ENCODE results near the gene NOVA2.

Gene NOVA2

DNA sequence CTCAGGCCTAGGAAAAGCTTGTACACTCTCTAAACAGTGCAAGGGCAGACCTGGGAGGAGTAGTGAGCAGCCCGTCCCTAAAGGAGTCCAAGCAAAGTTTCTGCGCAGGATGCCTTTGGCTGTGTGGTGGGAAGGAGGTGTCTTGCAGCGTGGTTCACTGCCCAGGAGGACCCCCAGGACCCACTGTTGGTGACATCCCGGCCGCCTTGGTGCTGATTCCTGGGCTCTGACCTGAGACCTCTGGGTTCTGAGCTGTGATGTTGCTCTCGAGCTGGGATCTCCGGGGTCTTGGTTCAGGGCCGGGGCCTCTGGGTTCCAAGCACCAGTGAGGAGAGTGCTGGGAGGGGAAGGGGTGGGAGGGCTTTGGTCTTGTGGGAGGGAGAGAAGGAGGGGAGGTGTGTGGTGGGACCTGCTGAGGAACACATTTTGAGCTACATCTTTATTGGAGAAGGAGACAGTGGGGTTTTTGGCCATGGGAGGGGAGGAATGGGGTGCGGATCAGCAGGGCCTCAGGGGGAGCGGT lies 45.1 kb upstream of the NOVA2 start:
- TF ChIP-seq, protein P1, sequence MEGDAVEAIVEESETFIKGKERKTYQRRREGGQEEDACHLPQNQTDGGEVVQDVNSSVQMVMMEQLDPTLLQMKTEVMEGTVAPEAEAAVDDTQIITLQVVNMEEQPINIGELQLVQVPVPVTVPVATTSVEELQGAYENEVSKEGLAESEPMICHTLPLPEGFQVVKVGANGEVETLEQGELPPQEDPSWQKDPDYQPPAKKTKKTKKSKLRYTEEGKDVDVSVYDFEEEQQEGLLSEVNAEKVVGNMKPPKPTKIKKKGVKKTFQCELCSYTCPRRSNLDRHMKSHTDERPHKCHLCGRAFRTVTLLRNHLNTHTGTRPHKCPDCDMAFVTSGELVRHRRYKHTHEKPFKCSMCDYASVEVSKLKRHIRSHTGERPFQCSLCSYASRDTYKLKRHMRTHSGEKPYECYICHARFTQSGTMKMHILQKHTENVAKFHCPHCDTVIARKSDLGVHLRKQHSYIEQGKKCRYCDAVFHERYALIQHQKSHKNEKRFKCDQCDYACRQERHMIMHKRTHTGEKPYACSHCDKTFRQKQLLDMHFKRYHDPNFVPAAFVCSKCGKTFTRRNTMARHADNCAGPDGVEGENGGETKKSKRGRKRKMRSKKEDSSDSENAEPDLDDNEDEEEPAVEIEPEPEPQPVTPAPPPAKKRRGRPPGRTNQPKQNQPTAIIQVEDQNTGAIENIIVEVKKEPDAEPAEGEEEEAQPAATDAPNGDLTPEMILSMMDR (IDR thresholded peaks at IDR 0.05; ENCODE audit: extremely low read depth, missing control alignments), result no peak
- DNase-seq (ENCODE audit: low spot score), result no peak

DNA sequence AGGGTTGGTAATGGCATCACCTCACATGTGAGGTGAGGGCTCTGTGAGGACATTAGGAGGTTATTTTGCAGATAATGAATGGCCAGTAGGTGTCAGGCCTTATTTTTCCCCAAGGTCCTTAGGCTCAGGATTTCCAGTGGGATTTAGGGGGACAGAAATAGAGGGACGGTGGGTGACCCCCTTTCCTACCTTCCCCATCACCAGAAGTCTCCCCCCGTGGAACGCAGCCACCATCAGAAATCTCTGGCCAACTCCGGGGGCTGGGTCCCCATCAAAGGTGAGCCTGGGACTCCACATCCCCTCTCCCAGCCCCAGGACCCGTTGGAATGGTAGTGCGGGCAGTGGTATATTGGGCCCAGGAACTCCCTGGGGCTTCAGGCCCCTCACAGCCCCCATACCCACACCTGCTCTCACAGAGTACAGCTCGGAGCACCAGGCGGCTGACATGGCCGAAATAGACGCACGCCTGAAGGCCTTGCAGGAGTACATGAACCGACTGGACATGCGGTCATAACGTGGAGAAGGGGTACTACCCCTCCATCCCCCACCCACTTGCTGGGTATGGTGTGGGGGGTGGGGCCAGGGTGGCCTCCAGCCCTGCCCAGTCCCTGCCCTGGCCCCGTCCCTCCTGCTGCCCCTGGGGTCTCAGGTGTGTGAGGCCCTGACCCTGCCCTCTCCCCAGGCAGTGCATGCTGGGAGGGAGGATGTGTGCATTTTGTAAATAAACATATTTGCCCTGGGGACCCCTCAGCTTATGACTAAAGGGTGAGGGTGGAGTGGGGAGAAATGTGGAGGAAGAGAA lies 44.4 kb upstream of the NOVA2 start:
- TF ChIP-seq, protein P1 (IDR thresholded peaks at IDR 0.05; ENCODE audit: extremely low read depth, missing control alignments), result no peak
- DNase-seq (ENCODE audit: low spot score), result no peak

DNA sequence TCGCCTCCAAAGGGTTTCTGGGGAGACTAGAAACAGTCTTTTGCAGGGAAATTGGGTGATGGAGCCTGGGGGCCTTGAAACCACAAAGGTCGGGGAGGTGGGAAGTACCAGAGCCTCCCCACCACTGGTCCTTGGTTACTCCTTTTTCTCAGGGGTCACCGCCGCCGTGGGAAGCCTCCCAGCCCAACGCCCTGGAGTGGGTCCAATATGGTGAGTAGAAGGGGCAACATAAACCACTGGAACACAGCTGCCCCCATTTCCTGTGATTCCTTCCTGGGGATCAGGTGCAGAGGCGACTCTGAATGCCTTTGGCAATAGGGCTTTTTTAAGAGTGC lies 43.4 kb upstream of the NOVA2 start:
- DNase-seq (ENCODE audit: low spot score), result no peak
- TF ChIP-seq, protein P1 (IDR thresholded peaks at IDR 0.05; ENCODE audit: extremely low read depth, missing control alignments), result no peak

DNA sequence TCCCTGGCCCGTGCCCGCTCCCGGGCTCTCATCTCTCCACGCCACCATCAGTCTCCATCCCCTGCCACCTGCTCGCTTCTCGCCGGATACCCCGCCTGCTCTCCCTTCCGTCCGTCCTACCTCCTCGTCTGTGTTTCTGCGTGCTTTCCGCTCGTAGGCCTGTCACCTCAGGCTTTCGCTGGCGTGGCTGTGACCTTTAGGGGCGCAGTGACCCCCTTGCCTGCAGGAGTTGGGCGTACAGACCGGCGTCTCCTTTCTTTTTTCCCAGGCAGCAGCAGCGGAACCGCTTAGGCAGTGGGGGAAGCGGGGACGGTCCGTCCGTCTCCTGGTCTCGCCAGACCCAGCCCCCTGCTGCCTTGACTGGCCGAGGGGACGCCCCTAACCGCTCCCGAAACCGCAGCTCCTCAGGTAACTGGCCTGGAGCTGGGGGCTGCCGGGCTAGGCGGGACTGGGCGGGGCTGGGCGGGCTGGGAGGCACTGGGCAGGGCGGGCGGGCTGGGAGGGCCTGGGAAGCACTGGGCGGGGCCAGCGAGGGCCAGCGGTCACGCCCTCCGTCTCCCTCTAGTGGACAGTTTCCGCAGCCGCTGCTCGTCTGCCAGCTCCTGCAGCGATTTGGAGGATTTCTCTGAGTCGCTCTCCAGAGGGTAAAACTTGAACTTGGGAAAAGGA lies 42.9 kb upstream of the NOVA2 start:
- peak; percentile 93 for DNase-seq (ENCODE audit: low spot score)
- TF ChIP-seq, protein P1 (IDR thresholded peaks at IDR 0.05; ENCODE audit: extremely low read depth, missing control alignments), result peak; percentile 86

DNA sequence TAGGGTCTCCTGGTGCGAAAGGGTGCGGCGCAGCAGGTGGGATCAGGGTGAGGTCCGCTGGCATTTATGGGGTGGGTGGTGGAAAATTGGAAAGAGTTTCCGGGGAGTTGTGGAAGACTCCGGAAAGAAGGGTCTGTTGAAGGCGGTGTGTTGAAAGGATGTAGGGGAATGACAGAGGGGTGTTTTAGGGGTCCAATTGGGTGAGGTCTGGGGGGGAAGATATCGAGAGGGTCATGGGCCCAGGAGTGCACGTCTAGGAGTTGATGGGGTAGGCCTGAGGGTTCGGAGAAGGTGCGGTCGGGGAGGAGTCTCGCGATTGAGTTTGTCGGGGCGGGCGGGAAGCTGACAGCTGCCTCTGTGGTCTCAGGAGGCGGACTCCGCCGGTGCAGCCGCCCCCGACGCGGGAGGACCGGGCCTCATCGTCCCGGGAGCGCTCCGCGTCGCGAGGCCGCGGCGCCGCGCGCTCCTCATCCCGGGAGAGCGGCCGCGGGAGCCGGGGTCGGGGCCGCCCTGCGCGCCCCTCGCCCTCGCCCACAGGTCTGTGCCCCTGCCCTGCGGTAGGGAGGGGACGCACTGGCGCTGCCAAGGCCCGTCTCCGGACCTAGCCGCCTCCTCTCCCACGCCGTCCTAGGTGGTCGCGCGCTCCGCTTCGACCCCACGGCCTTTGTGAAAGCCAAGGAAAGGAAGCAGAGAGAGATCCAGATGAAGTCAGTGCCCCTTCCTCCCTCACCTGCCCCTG lies 42.2 kb upstream of the NOVA2 start:
- DNase-seq (ENCODE audit: low spot score), result peak; percentile 72

DNA sequence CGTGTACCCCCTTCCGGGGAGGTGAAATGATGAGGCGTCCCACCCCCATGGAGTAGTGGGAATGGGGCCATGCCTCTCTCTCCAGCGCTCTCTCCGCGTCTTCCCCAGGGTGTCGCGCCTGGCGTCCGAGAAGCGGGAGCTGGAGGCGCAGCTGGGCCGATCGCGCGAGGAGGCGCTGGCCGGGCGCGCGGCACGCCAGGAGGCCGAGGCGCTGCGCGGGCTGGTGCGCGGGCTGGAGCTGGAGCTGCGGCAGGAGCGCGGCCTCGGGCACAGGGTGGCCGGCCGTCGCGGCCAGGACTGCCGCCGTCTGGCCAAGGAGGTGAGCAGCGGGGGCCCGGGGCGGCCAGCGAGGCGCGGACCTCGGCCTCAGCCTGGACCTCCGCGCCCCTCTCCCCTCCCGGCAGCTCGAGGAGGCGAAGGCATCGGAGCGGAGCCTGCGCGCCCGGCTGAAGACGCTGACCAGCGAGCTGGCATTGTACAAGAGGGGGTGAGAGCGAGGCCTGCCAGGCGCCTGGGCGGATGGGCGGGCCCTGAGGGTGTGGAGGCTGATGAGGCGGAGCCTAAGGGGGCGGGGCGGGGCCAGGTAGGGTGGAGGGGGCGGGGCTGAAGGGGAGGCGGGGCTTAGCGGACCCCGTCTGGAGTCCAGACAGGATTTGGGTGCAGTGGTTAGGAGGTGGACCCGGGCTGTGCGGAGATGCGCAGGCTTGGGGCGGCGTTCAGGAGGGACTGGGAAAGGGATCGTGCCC lies 41.4 kb upstream of the NOVA2 start:
- peak; percentile 87 for DNase-seq (ENCODE audit: low spot score)
- TF ChIP-seq, protein P1 (IDR thresholded peaks at IDR 0.05; ENCODE audit: extremely low read depth, missing control alignments), result no peak

More for the DNA sequence above, 42.2 kb upstream of the NOVA2 start:
- TF ChIP-seq, protein P1 (IDR thresholded peaks at IDR 0.05; ENCODE audit: extremely low read depth, missing control alignments), result no peak

Measured in GM20000 (cell line).